GM18867 (cell line): Measurements from ENCODE around the gene FOXO3.

ENCODE experiments used
- ATAC-seq: cut with Tn5 transposase; IDR thresholded peaks from one replicate; pipeline ENCODE4 v1.9.1; 2021; ENCODE audit warnings: mild to moderate bottlenecking, moderate library complexity; ENCODE audit not compliant: unreplicated experiment

Gene FOXO3

GRCh38 chr6:108626777-108627176 is 66.1 kb downstream of the FOXO3 start:
- ATAC-seq = no peak

- ATAC-seq = no peak
These were observed 67.2 kb downstream of the FOXO3 start for GRCh38 chr6:108627692-108628550.

GRCh38 chr6:108630050-108630714 is 69.5 kb downstream of the FOXO3 start:
- ATAC-seq = no peak

GRCh38 chr6:108632441-108632840 is 71.7 kb downstream of the FOXO3 start:
- no peak for ATAC-seq

GRCh38 chr6:108633436-108633835 is 72.7 kb downstream of the FOXO3 start:
- ATAC-seq = no peak

GRCh38 chr6:108635505-108636226 is 74.9 kb downstream of the FOXO3 start:
- ATAC-seq = no peak

GRCh38 chr6:108637963-108638362 is 77.2 kb downstream of the FOXO3 start:
- no peak for ATAC-seq

GRCh38 chr6:108638993-108639392 is 78.3 kb downstream of the FOXO3 start:
- ATAC-seq = no peak

- ATAC-seq = no peak
These were observed 79.4 kb downstream of the FOXO3 start for GRCh38 chr6:108640104-108640503.

- ATAC-seq = no peak
These were observed 82.5 kb downstream of the FOXO3 start for GRCh38 chr6:108643184-108643583.

GRCh38 chr6:108644252-108644651 is 83.5 kb downstream of the FOXO3 start:
- no peak for ATAC-seq

GRCh38 chr6:108648191-108648590 is 87.5 kb downstream of the FOXO3 start:
- ATAC-seq = no peak

- no peak for ATAC-seq
These were observed 89.6 kb downstream of the FOXO3 start for GRCh38 chr6:108650325-108650724.

- ATAC-seq = no peak
These were observed 90.1 kb downstream of the FOXO3 start for GRCh38 chr6:108650781-108651180.

- ATAC-seq = no peak
These were observed 90.9 kb downstream of the FOXO3 start for GRCh38 chr6:108651340-108652227.

- no peak for ATAC-seq
These were observed 91.7 kb downstream of the FOXO3 start for GRCh38 chr6:108652375-108652774.

- ATAC-seq = no peak
These were observed 93.2 kb downstream of the FOXO3 start for GRCh38 chr6:108653949-108654348.

- no peak for ATAC-seq
These were observed 93.9 kb downstream of the FOXO3 start for GRCh38 chr6:108654465-108655106.

- ATAC-seq = no peak
These were observed 95.3 kb downstream of the FOXO3 start for GRCh38 chr6:108655806-108656651.
